ENCODE results near the gene TMEM176B. TPM values are rescaled to one million over a fixed set of nuclear protein-coding genes. Genes with fewer than 3 reads are reported as not detected.
"Not testable (repeated sequence)": the region's sequence is repeated elsewhere in the genome, so short reads cannot be mapped to it uniquely, and the experiment has no call there.

The TMEM176B gene
- total RNA-seq, 4 donors from 2014 or later = 2.5 to 16.6 (median 6.1) TPM

GRCh38 chr7:150820148-150820547 lies 20.0 kb upstream of the TMEM176B start:
- DNase-seq (ENCODE audit: low spot score in 2 of 2) = no peak
- intact Hi-C loops (cut with DNase I; ENCODE audit: low total_unique reads) = no loop called here

GRCh38 chr7:150818971-150819370 lies 18.8 kb upstream of the TMEM176B start:
- TF ChIP-seq POLR2A (IDR thresholded peaks at IDR 0.05) (no peak), CTCF (IDR thresholded peaks at IDR 0.05) (no peak)
- DNase-seq (ENCODE audit: low spot score in 2 of 2) = no peak
- WGBS, 2 donors = 63 to 72% methylated on average over 2 of the region's 2 CpGs
- H3K4me3 ChIP-seq (ENCODE audit: low read depth, poor library complexity, severe bottlenecking) = no peak overlapping the region
- intact Hi-C loops (cut with DNase I; ENCODE audit: low total_unique reads) = no loop called here

More at GRCh38 chr7:150820148-150820547, 20.0 kb upstream of the TMEM176B start:
- WGBS, 2 donors = 32 to 34% methylated on average over 5 of the region's 5 CpGs
- H3K4me3 ChIP-seq (ENCODE audit: low read depth, poor library complexity, severe bottlenecking) = no peak overlapping the region
- TF ChIP-seq CTCF (IDR thresholded peaks at IDR 0.05) (no peak), POLR2A (IDR thresholded peaks at IDR 0.05) (no peak)

GRCh38 chr7:150814328-150815001 lies 14.3 kb upstream of the TMEM176B start:
- 69 to 75% methylated on average over 7 of the region's 7 CpGs for WGBS, 2 donors
- intact Hi-C loops (cut with DNase I; ENCODE audit: low total_unique reads) = no loop called here
- H3K4me3 ChIP-seq (ENCODE audit: low read depth, poor library complexity, severe bottlenecking) = no peak overlapping the region
- no peak for TF ChIP-seq CTCF (IDR thresholded peaks at IDR 0.05)
- no peak for DNase-seq (ENCODE audit: low spot score in 2 of 2)

- H3K4me3 ChIP-seq (ENCODE audit: low read depth, poor library complexity, severe bottlenecking); intact Hi-C loops (cut with DNase I; ENCODE audit: low total_unique reads); DNase-seq (ENCODE audit: low spot score in 2 of 2): not testable (repeated sequence)
- 77 to 78% methylated on average over 13 of the region's 13 CpGs for WGBS, 2 donors
These were observed 7.7 kb upstream of the TMEM176B start for GRCh38 chr7:150807616-150808438.

- DNase-seq (ENCODE audit: low spot score in 2 of 2) = no peak
- 64 to 88% methylated on average over 2 of the region's 2 CpGs for WGBS, 2 donors
- intact Hi-C loops (cut with DNase I; ENCODE audit: low total_unique reads) = no loop called here
- no peak for TF ChIP-seq CTCF (IDR thresholded peaks at IDR 0.05)
- TF ChIP-seq POLR2A (IDR thresholded peaks at IDR 0.05) = no peak
- H3K4me3 ChIP-seq (ENCODE audit: low read depth, poor library complexity, severe bottlenecking) = no peak overlapping the region
These were observed 6.7 kb upstream of the TMEM176B start for GRCh38 chr7:150806863-150807262.

GRCh38 chr7:150806454-150806853 lies 6.3 kb upstream of the TMEM176B start:
- TF ChIP-seq CTCF (IDR thresholded peaks at IDR 0.05) (no peak), POLR2A (IDR thresholded peaks at IDR 0.05) (no peak)
- intact Hi-C loops (cut with DNase I; ENCODE audit: low total_unique reads) = no loop called here
- 92 to 96% methylated on average over 3 of the region's 3 CpGs for WGBS, 2 donors
- no peak overlapping the region for H3K4me3 ChIP-seq (ENCODE audit: low read depth, poor library complexity, severe bottlenecking)
- DNase-seq (ENCODE audit: low spot score in 2 of 2) = no peak

Data from lower leg skin (tissue), 4 donors.